HCT116 (cell line): ENCODE measurements around the gene LRRC73. TPM values are rescaled to one million over a fixed set of nuclear protein-coding genes. Genes with fewer than 3 reads are reported as not detected.

ENCODE experiments used
- ATAC-seq: fragments of 200-7000 bp; cut with Tn5 transposase; 2 replicates; pipeline ENCODE4 v1.9.1; 2020; ENCODE audit warnings: mild to moderate bottlenecking, moderate library complexity
- BruUV-seq: library from RNA; stranded (reverse); fragments of 400-500 nt; replicated peaks from 2 replicates; lab custom pipeline; 2021; lab: Mats Ljungman, UMichigan
- CTCF ChIA-PET: fragments of 300-600 bp; sonication (Branson Sonifier 250); formaldehyde crosslinking; loops from one replicate; lab custom pipeline; 2021; ENCODE audit warnings: antibody characterized with exemption; lab: Charles Lee
- POLR2A ChIA-PET: fragments of 300-600, 350-600 bp; sonication (Branson Sonifier 250); formaldehyde crosslinking; loops from one replicate; lab custom pipeline; 2021; ENCODE audit warnings: antibody characterized with exemption; lab: Charles Lee
- RAD21 ChIA-PET, 2 experiments: fragments of 300-600 bp; sonication (Branson Sonifier 250); formaldehyde crosslinking; loops; one replicate each; lab custom pipeline; 2023; ENCODE audit warnings: low total read pairs in 2 of 2; ENCODE audit not compliant: uncharacterized antibody in 2 of 2, unreplicated experiment in 2 of 2, low non-redundant PET in 1 of 2; lab: Charles Lee
- DNase-seq: peaks from one replicate; pipeline ENCODE4 v3.0.0-alpha.2; 2010; ENCODE audit warnings: low read depth, low spot score
- H2AFZ ChIP-seq: fragments of 200-600 bp; shearing (Covaris generic), sonication (generic); 2 replicates; pipeline ENCODE4 v1.6.1; 2017; ENCODE audit warnings: low read depth, mixed run types, mixed read lengths, antibody characterized with exemption, low read length; ENCODE audit not compliant: poor library complexity, severe bottlenecking
- H3K27ac ChIP-seq: 2 replicates; pipeline ENCODE4 v1.5.1; 2012; ENCODE audit warnings: low read depth, low read length
- H3K27me3 ChIP-seq: fragments of 200-600 bp; sonication (generic); 2 replicates; pipeline ENCODE4 v1.6.1; 2016; ENCODE audit warnings: mixed run types, low read length, mixed read lengths; ENCODE audit not compliant: insufficient read depth
- H3K36me3 ChIP-seq, 2 experiments: fragments of 200-500 bp in 1 of 2; fragments of 200-600 bp in 1 of 2; sonication (Bioruptor generic) in 1 of 2; sonication (generic) in 1 of 2; 2 replicates each; pipeline versions ENCODE4 v1.5.1 to v1.6.1; 2014 to 2016; ENCODE audit warnings: low read length in 2 of 2, inconsistent platforms in 1 of 2, mixed read lengths in 1 of 2, mixed run types in 1 of 2; ENCODE audit not compliant: insufficient read depth in 2 of 2, control insufficient read depth in 1 of 2
- H3K4me1 ChIP-seq, 2 experiments: fragments of 200-600 bp in 1 of 2; sonication (generic) in 1 of 2; 2 replicates each; pipeline versions ENCODE4 v1.5.1 to v1.6.1; 2012 to 2017; ENCODE audit warnings: low read length in 2 of 2, inconsistent platforms in 1 of 2, mild to moderate bottlenecking in 1 of 2, mixed read lengths in 1 of 2, mixed run types in 1 of 2, moderate library complexity in 1 of 2; ENCODE audit not compliant: insufficient read depth in 2 of 2, control insufficient read depth in 1 of 2
- H3K4me2 ChIP-seq: fragments of 200-600 bp; sonication (generic); 2 replicates; pipeline ENCODE4 v1.6.1; 2017; ENCODE audit warnings: mixed run types, low read length, mixed read lengths
- H3K4me3 ChIP-seq, 2 experiments: fragments of 200-600 bp in 1 of 2; sonication (generic) in 1 of 2; replicated peaks in 1 of 2; 2 replicates each; pipeline ENCODE4 v1.5.1; 2011 to 2016; ENCODE audit warnings: low read length in 2 of 2, control low read depth in 1 of 2, low read depth in 1 of 2, mild to moderate bottlenecking in 1 of 2, mixed read lengths in 1 of 2, mixed run types in 1 of 2
- H3K79me2 ChIP-seq: fragments of 200-600 bp; sonication (generic); 2 replicates; pipeline ENCODE4 v1.6.1; 2017; ENCODE audit warnings: mild to moderate bottlenecking, mixed run types, low read length, moderate library complexity, mixed read lengths; ENCODE audit not compliant: insufficient read depth
- H3K9ac ChIP-seq: fragments of 200-600 bp; sonication (generic); 2 replicates; pipeline ENCODE4 v1.6.1; 2016; ENCODE audit warnings: low read length, mixed read lengths
- H3K9me2 ChIP-seq: fragments of 200-600 bp; sonication (generic), shearing (Covaris generic); 2 replicates; pipeline ENCODE4 v1.6.1; 2017; ENCODE audit warnings: mixed run types, mild to moderate bottlenecking, moderate library complexity; ENCODE audit not compliant: insufficient read depth
- H3K9me3 ChIP-seq, 2 experiments: fragments of 200-500 bp in 1 of 2; fragments of 200-600 bp in 1 of 2; sonication (Bioruptor generic) in 1 of 2; sonication (generic) in 1 of 2; 2 replicates each; pipeline ENCODE4 v1.6.1; 2014 to 2017; ENCODE audit warnings: low read length in 2 of 2, mixed read lengths in 2 of 2, inconsistent platforms in 1 of 2, low read depth in 1 of 2, mild to moderate bottlenecking in 1 of 2, mixed run types in 1 of 2, moderate library complexity in 1 of 2; ENCODE audit not compliant: control insufficient read depth in 1 of 2, insufficient read depth in 1 of 2
- H4K20me1 ChIP-seq: fragments of 200-600 bp; sonication (generic), shearing (Covaris generic); 2 replicates; pipeline ENCODE4 v1.6.1; 2017; ENCODE audit warnings: mixed run types, mild to moderate bottlenecking, moderate library complexity; ENCODE audit not compliant: insufficient read depth
- CBX3 ChIP-seq: IDR thresholded peaks from 2 replicates; pipeline ENCODE4 v1.6.1; 2012; ENCODE audit warnings: low read depth
- CEBPB ChIP-seq: IDR thresholded peaks from 2 replicates; pipeline ENCODE4 v1.6.1; 2012; ENCODE audit warnings: low read depth
- CTCF ChIP-seq, 3 experiments: fragments of 200-600 bp in 1 of 3; sonication (generic) in 1 of 3; IDR thresholded peaks in 2 of 3; conservative IDR thresholded peaks in 1 of 3; 2 replicates each; pipeline ENCODE4 v1.5.1; 2012 to 2017; ENCODE audit warnings: low read depth in 2 of 3, low read length in 2 of 3, antibody characterized with exemption in 1 of 3, borderline replicate concordance in 1 of 3, control low read depth in 1 of 3, mild to moderate bottlenecking in 1 of 3, mixed read lengths in 1 of 3, mixed run types in 1 of 3, moderate library complexity in 1 of 3; ENCODE audit not compliant: insufficient read depth in 1 of 3
- EGR1 ChIP-seq: IDR thresholded peaks from 2 replicates; pipeline ENCODE4 v1.6.1; 2012; ENCODE audit warnings: low read depth
- ELF1 ChIP-seq: IDR thresholded peaks from 2 replicates; pipeline ENCODE4 v1.6.1; 2012; ENCODE audit warnings: low read depth, borderline replicate concordance
- EZH2 ChIP-seq: fragments of 200-600 bp; sonication (generic); IDR thresholded peaks from 2 replicates; pipeline ENCODE4 v1.6.1; 2017; ENCODE audit warnings: antibody characterized with exemption, mixed run types
- EZH2phosphoT487 ChIP-seq: fragments of 200-600 bp; IDR thresholded peaks from 2 replicates; pipeline ENCODE4 v1.6.1; 2018; ENCODE audit warnings: antibody characterized with exemption, borderline replicate concordance
- JUND ChIP-seq: IDR thresholded peaks from 2 replicates; pipeline ENCODE4 v1.6.1; 2012
- POLR2A ChIP-seq: IDR thresholded peaks from 2 replicates; pipeline ENCODE4 v1.7.0; 2011; ENCODE audit warnings: borderline replicate concordance; ENCODE audit not compliant: insufficient read depth, insufficient read length; ENCODE audit errors: extremely low read depth
- POLR2AphosphoS5 ChIP-seq: IDR thresholded peaks from 2 replicates; pipeline ENCODE4 v1.6.1; 2011; ENCODE audit warnings: mild to moderate bottlenecking, low read depth, low read length, moderate library complexity
- RAD21 ChIP-seq: IDR thresholded peaks from 2 replicates; pipeline ENCODE4 v1.6.1; 2012; ENCODE audit warnings: low read depth, mild to moderate bottlenecking
- SIN3A ChIP-seq: IDR thresholded peaks from 2 replicates; pipeline ENCODE4 v1.6.1; 2012; ENCODE audit warnings: low read depth
- SP1 ChIP-seq: IDR thresholded peaks from 2 replicates; pipeline ENCODE4 v1.6.1; 2012; ENCODE audit warnings: low read depth
- SRF ChIP-seq: IDR thresholded peaks from 2 replicates; pipeline ENCODE4 v1.6.1; 2012; ENCODE audit warnings: low read depth
- TCF7L2 ChIP-seq: IDR thresholded peaks from 2 replicates; pipeline ENCODE4 v1.7.0; 2011; ENCODE audit warnings: borderline replicate concordance, inconsistent platforms; ENCODE audit not compliant: insufficient read depth, insufficient read length; ENCODE audit errors: extremely low read depth
- YY1 ChIP-seq: IDR thresholded peaks from 2 replicates; pipeline ENCODE4 v1.6.1; 2011; ENCODE audit warnings: low read length, low read depth, moderate library complexity, mild to moderate bottlenecking; ENCODE audit not compliant: insufficient replicate concordance; ENCODE audit errors: extremely low read depth
- ZFX ChIP-seq: fragments of 450-650 bp; IDR thresholded peaks from 2 replicates; pipeline ENCODE4 v1.6.1; 2017
- ZNF274 ChIP-seq: fragments of 200-500 bp; sonication (Bioruptor generic); IDR thresholded peaks from 2 replicates; pipeline ENCODE4 v1.6.1; 2014; ENCODE audit warnings: mild to moderate bottlenecking, low read depth, low read length, inconsistent platforms
- intact Hi-C: fragments of 100-400 bp; cut with micrococcal nuclease; formaldehyde crosslinking; loops from 2 replicates; pipeline ENCODE4 v1.10.0; 2022
- total RNA-seq: library from RNA; stranded (reverse); gene quantifications from one replicate; pipeline ENCODE4 v1.2.1, GENCODE V29; 2021; ENCODE audit not compliant: unreplicated experiment
- TF ChIP-seq, protein P1 (sequence below): IDR thresholded peaks from 2 replicates; pipeline ENCODE4 v1.6.1; 2012
- TF ChIP-seq, protein P2 (sequence below): IDR thresholded peaks from 2 replicates; pipeline ENCODE4 v1.6.1; 2012
- TF ChIP-seq, protein P3 (sequence below): IDR thresholded peaks from 2 replicates; pipeline ENCODE4 v1.6.1; 2012; ENCODE audit warnings: low read depth

The LRRC73 gene
- total RNA-seq, 1 experiment from 2014 or later: 1.2 TPM

- peak; percentile 64 for DNase-seq
- POLR2A ChIA-PET: interaction anchor here (0.6 to 1.4 kb wide), 6 partner anchors 16 to 88 kb away, joined by 3 to 6 read pairs (median 4); no protein-coding TSS in a partner anchor
- intact Hi-C loops: no loop called here
- TF ChIP-seq, protein P1, sequence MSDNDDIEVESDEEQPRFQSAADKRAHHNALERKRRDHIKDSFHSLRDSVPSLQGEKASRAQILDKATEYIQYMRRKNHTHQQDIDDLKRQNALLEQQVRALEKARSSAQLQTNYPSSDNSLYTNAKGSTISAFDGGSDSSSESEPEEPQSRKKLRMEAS: no peak
- TF ChIP-seq POLR2A (peak; percentile 69), EZH2phosphoT487 (no peak), EZH2 (no peak), SRF (no peak), POLR2AphosphoS5 (peak; percentile 91), CEBPB (no peak), CBX3 (no peak), CTCF (IDR thresholded peaks at IDR 0.05 in 2 of 3, conservative IDR thresholded peaks at IDR 0.05 in 1 of 3; ENCODE audit: borderline replicate concordance in 1 of 3, insufficient read depth in 1 of 3, low read depth in 2 of 3, low read length in 2 of 3) (no peak), JUND (no peak), SP1 (peak; percentile 46; the same call in 1 of the 2 replicates), ZFX (peak; percentile 32; the same call in 1 of the 2 replicates), EGR1 (0 out of 2 replicates have a peak, but pooled peaks have one; percentile 36), SIN3A (peak; percentile 66; the same call in 1 of the 2 replicates), YY1 (peak; percentile 97), RAD21 (no peak), ELF1 (no peak), ZNF274 (no peak), TCF7L2 (peak; percentile 19)
- TF ChIP-seq, protein P2, sequence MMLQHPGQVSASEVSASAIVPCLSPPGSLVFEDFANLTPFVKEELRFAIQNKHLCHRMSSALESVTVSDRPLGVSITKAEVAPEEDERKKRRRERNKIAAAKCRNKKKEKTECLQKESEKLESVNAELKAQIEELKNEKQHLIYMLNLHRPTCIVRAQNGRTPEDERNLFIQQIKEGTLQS: no peak
- TF ChIP-seq, protein P3, sequence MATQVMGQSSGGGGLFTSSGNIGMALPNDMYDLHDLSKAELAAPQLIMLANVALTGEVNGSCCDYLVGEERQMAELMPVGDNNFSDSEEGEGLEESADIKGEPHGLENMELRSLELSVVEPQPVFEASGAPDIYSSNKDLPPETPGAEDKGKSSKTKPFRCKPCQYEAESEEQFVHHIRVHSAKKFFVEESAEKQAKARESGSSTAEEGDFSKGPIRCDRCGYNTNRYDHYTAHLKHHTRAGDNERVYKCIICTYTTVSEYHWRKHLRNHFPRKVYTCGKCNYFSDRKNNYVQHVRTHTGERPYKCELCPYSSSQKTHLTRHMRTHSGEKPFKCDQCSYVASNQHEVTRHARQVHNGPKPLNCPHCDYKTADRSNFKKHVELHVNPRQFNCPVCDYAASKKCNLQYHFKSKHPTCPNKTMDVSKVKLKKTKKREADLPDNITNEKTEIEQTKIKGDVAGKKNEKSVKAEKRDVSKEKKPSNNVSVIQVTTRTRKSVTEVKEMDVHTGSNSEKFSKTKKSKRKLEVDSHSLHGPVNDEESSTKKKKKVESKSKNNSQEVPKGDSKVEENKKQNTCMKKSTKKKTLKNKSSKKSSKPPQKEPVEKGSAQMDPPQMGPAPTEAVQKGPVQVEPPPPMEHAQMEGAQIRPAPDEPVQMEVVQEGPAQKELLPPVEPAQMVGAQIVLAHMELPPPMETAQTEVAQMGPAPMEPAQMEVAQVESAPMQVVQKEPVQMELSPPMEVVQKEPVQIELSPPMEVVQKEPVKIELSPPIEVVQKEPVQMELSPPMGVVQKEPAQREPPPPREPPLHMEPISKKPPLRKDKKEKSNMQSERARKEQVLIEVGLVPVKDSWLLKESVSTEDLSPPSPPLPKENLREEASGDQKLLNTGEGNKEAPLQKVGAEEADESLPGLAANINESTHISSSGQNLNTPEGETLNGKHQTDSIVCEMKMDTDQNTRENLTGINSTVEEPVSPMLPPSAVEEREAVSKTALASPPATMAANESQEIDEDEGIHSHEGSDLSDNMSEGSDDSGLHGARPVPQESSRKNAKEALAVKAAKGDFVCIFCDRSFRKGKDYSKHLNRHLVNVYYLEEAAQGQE: no peak
Observed at GRCh38 chr6:43477235-43478007, 32.7 kb downstream of the LRRC73 start, which contains the start of gene TJAP1. Gene TJAP1, plus strand, starts transcription at chr6:43477570. Its CDS starts 21,432 bp downstream, at chr6:43499002.

More at GRCh38 chr6:43477235-43478007, 32.7 kb downstream of the LRRC73 start, which contains the start of gene TJAP1:
- ATAC-seq: peak; percentile 99
- Histone ChIP-seq H3K27ac (peak within 1 kb of the TSS; percentile 12; the same call in 1 of the 2 replicates), H3K9ac (peak within 1 kb of the TSS; percentile 90), H2AFZ (peak within 1 kb of the TSS; percentile 36), H3K36me3 (no peaks in the 10 kb centered on the region), H3K9me3 (no peaks in the 10 kb centered on the region), H3K79me2 (peaks cover 48% of the 10 kb centered on the region), H3K9me2 (no peaks in the 10 kb centered on the region), H3K4me1 (peaks cover 9 to 42% of the 10 kb centered on the region in 2 experiments; a peak in 3 of 4 replicates), H3K27me3 (no peaks in the 10 kb centered on the region), H3K4me2 (peak within 1 kb of the TSS; percentile 84), H4K20me1 (no peaks in the 10 kb centered on the region), H3K4me3 (peak within 1 kb of the TSS; percentile 66 to 86)
- RAD21 ChIA-PET: interaction anchor here (0.6 to 0.8 kb wide), 2 partner anchors 19 to 108 kb away, joined by 3 to 4 read pairs; partner anchors contain the start of gene ZNF318 (in 1 of the 2)
- CTCF ChIA-PET: interaction anchor here (0.7 kb wide), 1 partner anchor 21 kb away, joined by 3 read pairs; no protein-coding TSS in a partner anchor
- BruUV-seq: no TSS peak
